COLO668 (cell line): ENCODE data around the gene PYDC1.
"Not testable (repeated sequence)": the region's sequence is repeated elsewhere in the genome, so short reads cannot be mapped to it uniquely, and the experiment has no call there.

Experiments used
- DNase-seq: peaks from one replicate; lab custom pipeline; 2025; ENCODE audit not compliant: unreplicated experiment; lab: John Stamatoyannopoulos, UW

The PYDC1 gene

DNA sequence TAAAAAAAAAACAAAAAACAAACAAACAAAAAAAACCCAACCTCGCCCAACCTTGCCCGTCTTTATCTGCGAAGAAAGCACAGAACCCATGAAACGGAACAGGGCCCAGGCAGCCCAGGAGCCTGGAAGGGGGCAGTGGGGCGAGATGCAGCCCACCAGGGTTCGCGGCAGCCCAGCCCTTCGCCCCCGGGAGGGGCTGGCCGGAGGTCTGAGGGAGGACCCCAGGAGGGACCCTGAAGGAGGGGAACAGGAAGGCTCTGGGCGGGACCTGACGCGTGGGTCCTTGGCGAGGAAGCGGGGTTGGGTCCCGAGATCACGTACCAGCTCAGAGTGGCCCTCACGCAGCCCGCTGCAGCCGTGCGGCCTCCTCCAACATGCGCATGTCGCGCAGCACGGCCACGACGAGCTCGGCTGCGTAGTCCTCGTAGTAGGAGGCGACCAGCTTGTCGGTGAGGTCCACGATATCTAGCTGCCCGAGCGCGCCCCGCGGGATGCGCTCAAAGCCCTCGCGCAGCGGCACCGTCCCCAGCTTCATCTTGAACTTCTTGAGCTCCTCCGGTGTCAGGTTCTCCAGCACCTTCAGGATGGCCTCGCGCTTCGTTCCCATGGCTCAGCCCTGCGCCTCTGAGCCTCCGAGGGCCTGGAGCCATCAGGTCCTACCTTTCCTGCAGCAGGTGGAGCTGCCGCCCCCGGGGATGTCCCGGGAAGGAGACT lies at the start of gene PYDC1:
TSS of gene PYDC1 (minus strand) at position 714 of the 714 bp plus-strand sequence. CDS start at position 607, 107 bp downstream.
- DNase-seq: no peak

DNA sequence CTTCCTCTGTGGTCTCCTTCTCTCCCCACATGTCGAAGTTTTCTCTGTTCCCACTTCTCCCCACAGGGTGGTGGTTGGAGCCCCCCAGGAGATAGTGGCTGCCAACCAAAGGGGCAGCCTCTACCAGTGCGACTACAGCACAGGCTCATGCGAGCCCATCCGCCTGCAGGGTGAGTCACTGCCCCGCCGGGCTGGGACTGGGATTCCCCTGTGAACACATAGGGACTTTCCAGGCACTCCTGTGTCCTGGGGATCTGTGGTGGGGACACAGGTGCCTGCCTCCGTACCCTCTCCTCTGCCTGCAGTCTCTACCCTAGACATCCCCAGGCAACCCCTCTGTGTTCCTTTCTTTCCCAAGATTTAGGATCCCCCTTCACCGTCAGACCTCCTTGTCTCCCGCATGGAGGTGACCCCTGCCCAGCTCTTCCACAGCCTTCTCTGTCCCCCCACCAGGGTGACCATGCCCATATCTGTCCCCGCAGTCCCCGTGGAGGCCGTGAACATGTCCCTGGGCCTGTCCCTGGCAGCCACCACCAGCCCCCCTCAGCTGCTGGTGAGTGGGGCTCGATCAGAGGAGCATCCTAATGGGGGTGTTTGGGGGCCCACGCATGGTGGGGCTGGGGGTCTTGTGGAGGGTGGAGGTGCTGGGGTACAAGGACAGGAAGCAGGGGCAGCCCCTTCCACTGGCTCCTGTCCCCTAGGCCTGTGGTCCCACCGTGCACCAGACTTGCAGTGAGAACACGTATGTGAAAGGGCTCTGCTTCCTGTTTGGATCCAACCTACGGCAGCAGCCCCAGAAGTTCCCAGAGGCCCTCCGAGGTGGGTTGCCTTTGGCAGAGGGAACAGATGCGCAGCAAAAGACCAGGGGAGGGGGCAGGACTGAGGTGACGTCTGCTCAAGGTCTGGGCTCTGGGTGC lies 48.7 kb upstream of the PYDC1 start:
- DNase-seq: peak; percentile 37

DNA sequence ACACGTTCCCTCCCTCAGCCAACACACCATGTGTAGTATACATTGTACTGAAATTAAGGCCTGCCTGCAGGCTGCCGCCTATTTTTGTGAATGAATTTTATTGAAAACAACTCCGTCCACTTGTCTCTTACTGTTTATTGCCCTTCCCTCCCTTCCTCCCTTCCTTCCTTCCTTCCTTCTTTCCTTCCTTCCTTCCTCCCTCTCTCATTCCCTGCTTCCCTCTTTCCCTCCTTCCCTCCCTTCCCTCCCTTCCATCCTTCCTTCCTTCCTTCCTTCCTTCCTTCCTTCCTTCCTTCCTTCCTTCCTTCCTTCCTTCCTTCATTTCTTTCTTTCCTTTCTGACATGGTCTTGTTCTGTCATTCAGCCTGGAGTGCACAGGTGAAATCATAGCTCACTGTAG lies 45.1 kb upstream of the PYDC1 start:
- DNase-seq: no peak

DNA sequence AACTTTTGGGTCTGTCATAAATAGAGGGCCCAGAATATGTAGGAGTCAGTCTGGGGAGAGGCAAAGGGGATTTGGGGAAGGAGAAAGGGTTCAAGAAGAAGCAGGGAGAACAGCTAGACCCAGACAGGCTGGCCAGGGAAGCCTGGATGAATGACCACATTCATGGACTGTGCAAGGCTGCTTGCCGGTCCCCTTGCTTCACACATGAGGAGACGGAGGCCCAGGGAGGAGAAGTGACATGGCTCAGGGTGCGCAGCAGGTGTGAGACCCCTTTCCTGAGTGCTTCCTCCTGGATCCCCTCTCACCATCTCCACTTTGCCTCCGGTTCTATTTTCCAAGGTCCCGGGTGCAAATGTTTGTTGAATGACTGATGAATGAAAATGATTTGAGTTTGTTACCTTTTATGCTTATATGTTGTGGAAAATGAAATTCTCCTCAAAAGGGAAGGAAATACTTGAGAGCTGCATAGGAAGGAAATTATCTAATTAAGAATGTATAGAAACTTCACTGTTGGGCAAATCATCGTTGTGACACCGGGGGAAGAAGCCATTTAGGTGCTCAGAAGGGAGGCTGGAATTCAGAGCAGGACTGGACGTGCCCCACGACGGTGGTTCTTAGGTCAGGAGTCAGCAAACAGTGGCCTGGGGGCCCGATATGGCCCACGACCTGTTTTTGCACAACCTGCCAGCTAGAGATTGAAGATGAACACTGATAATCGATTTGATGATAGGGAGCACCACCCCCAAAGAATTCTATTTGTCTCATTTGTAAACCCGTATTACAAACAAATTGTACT lies 43.4 kb upstream of the PYDC1 start:
- no peak for DNase-seq

DNA sequence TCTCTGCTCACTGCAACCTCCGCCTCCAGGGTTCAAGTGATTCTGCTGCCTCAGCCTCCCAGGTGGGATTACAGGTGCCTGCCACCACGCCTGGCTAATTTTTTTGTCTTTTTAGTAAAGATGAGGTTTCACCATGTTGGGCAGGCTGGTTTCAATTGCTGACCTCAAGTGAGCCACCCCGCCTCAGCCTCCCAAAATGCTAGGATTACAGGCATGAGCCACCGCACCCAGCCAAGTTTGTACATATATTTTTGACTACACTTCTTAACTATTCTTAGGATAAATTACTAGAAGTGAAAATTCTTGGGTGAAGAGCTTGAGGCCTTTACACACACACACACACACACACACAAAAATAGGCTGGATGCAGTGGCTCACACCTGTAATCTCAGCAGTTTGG lies 41.4 kb upstream of the PYDC1 start:
- DNase-seq: no peak

DNA sequence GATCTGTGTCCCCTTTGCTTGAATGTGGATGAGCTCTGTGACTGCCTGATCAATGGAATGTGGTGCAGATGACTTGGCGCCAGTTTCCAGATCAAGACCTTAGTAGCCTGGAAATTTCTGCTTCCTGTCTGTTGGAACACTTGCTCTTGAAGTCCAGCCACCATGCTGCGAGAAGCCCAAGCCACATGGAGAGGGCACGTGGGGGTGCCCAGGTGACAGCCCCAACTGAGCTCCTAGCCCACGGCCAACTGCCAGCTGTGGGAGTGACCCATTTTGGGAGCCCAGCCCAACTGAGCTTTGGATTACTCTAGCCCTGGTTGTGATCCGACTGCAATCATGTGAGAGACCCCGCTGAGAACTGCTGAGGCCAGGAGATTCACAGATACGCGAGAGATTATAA lies 39.5 kb upstream of the PYDC1 start:
- DNase-seq: no peak

DNA sequence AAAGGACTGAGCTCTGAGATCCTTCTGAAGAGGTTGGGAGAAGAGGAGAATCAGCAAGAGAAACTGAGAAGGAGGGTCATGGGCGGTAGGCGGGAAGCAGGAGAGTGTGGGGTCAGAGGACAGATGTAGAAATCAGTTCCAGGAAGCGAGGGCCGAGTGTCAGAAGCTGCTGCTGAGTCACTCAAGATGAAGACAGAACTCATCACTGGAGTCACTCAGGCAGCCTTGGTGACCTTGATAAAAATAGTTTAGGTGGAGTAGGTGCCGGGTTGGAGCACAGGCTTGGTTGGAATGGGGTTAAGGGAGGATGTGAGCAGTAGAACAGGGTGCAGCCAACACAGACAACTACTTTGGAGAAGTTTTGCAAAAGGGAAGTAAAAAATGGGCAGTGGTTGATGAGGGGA lies 36.7 kb upstream of the PYDC1 start:
- DNase-seq: no peak

DNA sequence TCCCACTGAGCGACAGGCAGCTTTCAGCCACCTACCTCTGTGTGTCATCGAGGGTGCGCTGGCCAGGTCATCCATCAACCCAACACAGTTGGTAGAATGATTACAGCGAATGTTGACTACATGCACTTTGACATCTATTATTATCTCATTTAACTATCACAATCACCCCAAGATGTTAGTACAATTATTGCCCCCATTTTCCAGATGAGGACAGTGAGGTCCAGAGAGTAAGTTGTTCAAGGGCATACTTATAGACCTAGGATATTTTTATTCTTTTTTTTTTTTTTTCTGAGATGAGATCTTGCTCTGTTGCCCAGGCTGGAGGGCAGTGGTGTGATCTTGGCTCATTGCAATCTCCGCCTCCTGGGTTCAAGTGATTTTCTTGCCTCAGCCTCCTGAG lies 34.5 kb upstream of the PYDC1 start:
- DNase-seq: no peak

DNA sequence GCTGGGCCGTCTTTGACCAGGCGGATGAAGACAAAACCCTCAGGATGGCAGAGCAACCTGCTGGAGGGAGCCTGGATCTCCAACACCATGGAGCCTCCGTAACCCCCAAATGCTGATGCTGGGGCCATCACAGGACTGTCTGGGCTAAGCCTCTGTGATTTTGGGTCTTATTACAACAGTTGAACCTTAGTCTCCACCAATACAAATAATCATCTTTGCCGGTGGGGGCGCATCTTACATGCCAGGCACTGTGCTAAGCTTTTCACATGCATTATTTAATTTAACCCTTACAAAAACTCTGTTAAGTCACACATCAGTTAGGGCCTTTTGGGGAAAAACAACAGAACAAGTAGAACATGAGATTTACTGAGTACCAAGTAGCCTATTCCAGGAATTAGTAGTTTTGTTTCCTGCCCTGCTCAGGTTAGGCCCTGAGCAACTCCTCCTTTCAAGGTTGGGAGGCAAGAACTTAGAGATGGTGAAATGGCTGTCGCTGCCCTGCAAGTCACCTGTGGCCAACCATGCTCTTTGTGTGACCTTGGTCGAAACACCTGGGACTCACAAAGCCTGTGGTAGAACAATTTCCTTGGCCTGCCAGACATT lies 33.9 kb upstream of the PYDC1 start:
- no peak for DNase-seq

DNA sequence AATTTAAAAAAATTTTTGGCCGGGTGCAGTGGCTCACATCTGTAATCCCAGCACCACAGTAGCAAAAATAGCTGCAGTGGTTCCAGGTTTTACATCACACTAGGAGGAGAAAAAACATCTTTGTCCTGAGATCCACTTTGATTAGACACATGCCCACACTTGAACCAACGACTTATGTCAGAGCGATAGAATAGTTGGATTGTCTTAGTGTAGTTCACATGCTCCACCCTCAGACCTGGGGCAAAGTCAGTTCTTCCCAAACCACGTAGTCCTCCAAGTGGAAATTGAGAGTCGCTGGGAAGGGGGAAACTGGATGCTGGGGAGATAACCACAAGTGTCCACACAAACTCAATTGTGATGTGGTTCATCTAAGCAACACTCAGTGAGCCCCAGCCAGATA lies 31.4 kb upstream of the PYDC1 start:
- no peak for DNase-seq

DNA sequence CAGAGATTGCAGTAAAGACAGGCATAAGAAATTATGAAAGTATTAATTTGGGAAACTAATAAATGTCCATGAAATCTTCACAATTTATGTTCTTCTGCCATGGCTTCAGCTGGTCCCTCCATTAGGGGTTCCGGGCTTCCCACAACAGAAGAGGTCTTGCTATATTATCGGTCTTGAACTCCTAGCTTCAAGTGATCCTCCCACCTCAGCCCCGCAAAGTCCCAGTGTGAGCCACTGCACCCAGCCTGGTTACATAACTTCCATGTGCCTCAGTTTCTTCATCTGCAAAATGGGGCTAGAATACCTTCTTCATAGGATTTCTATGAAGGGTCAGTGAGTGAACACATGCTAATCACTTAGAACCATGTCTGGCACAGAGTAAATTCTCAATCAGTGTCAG lies 29.4 kb upstream of the PYDC1 start:
- DNase-seq: no peak

DNA sequence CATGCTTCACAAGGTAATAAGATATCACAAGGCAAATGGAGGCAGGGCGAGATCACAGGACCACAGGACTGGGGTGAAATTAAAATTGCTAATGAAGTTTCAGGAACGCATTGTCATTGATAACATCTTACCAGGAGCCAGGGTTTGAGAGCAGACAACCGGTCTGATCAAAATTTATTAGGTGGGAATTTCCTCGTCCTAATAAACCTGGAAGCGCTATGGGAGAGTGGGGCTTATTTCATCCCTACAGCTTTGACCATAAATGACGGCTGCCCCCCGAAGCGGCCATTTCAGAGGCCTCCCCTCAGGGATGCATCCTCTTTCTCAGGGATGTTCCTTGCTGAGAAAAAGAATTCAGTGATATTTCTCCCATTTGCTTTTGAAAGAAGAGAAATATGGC lies 28.7 kb upstream of the PYDC1 start:
- not testable (repeated sequence) for DNase-seq

DNA sequence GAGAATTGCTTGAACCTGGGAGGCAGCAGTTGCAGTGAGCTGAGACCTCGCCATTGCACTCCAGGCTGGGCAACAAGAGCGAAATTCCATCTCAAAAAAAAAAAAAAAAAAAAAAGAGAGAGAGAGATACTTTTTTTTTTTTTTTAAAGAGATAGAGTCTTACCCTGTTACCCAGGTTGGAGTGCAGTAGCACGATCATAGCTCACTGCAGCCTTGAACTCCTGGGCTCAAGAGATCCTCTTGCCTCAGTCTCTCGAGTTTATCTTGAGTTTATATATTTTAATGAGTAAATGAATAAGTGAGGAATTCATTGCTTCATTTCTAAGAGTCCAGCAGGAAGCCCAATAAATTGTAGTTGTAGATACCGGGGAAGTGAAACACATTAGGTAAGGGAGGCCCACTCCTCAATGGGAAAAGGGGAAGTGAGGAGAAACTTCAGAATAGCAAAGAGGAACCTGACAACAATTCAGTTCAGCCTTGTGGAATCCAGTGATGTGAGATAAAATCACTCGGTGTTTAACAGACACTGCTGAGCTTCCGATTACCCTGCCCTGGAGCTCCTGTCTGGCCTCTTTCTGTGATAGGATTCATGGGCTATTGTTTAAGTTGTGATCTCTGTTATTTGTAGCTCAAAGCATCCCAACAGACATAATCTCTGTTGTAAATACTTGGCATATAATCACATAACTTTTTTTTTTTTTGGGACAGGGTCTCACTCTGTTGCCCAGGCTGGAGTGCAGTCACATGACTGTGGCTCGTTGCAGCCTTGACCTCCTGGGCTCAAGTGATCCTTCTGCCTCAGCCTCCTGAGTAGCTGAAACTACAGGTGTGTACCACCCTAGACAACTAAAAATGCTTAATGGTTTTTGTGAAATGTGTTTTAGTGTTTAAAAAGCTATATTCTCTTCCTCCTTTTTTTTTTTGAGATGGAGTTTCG lies 27.1 kb upstream of the PYDC1 start:
- DNase-seq: no peak

DNA sequence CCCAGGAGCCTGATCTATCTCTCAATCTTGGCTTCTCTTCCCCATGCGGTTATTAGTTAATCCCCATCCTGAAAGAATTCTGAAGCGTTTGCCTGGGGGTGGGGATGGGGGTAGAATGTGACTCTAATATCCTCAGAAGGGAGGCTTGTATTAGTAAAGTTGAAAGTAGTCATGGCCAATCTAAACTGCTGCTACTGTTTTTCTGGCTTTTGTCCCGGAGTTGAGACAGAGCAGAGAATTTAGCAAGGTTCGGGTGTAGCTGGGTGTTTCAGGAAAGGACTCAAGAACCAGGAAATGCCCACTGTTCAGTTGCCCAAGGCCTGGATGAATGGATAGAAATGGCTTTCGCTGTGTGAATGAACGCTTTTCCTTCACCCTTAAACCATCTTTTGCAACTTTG lies 25.3 kb upstream of the PYDC1 start:
- no peak for DNase-seq

DNA sequence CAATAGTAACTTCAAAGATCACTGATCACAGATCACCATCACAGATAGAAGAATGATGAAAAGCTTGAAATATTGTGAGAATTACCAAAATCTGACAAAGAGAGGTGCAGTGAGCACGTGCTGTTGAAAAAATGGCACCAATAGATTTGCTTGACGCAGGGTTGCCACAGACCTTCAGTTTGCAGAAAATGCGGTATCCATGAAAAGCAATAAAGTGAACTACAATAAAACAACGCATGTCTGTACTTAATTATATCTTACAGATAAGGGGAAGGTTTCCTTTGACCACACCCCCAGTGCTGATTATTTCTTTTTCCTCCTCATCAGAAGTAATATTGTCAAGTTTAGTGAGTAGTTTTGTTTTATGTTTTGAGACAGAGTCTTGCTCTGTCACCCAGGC lies 21.1 kb upstream of the PYDC1 start:
- no peak for DNase-seq

DNA sequence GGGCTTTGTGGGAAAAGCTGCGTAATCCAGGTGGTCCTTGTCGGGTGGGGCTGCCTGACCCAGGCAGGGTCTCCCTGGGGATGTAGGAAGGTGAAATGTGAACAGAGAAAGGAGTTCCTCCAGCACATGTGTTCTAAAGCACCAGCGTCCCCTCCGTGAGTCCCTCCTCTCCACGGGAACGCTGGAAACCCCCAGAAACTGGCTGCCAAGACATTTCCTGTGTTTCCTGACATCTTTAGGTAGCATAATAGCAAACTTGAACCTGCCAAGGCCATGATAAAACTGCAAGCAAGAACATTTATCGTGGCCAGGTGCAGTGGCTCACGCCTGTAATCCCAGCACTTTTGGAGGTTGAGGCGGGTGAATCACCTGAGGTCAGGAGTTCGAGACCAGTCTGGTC lies 12.6 kb upstream of the PYDC1 start:
- no peak for DNase-seq

DNA sequence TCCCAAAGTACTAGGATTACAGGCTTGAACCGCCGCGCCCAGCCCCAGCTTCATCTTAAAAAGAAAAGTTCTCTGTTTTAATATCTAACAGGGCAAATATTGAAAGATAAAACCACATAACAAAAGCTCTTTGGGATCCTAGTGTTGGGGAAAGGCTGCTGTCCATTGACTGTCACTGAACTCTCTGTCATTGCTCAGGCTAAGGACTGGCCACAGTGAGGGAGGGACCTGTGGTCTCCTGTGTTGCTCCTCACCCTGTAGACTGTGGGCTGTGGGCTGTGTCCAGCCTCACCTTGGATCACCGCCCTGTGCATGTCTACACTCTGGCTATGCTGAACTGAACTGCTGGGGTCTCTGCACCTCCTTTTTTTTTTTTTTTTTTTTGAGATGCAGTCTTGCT lies 11.3 kb upstream of the PYDC1 start:
- DNase-seq: no peak

DNA sequence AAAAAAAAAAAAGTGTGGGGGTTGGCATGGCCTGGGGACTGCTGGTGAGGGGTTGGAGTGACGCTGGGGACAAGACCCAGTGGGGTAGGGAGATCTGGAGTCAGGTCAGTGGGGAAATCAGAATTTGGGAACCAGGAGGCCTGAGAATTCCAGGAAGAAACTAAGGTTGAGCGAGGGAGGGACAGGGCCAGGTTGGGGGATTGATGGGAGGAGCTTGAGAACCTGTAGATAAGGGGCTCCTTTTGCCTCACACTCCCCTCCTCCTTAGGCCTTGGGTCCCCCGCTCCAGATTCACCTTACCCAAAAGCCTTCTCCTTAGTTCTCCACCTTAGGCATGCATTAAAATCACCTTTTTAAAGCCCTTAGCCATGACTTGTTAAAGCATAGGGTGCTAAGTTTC lies 8.3 kb upstream of the PYDC1 start:
- no peak for DNase-seq

DNA sequence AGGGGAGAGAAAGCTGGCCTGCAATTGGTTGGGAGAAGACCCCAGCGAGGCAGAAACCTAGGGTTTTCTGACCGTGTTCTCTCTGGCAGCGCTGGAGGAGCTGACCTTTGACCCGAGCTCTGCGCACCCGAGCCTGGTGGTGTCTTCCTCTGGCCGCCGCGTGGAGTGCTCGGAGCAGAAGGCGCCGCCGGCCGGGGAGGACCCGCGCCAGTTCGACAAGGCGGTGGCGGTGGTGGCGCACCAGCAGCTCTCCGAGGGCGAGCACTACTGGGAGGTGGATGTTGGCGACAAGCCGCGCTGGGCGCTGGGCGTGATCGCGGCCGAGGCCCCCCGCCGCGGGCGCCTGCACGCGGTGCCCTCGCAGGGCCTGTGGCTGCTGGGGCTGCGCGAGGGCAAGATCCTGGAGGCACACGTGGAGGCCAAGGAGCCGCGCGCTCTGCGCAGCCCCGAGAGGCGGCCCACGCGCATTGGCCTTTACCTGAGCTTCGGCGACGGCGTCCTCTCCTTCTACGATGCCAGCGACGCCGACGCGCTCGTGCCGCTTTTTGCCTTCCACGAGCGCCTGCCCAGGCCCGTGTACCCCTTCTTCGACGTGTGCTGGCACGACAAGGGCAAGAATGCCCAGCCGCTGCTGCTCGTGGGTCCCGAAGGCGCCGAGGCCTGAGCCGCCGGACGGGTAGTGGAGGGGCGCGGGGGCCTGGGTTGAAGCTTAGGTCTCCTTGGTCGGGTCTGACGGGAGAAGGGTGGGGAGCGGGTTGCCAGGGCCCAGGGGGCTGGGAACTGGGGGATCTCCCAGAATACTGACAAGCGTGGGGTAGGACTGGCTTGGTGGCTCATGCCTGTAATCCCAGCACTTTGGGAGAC lies 7.4 kb upstream of the PYDC1 start:
- DNase-seq: no peak
